ENCODE results near the gene ZNF341.
"Not testable (repeated sequence)": the region's sequence is repeated elsewhere in the genome, so short reads cannot be mapped to it uniquely, and the experiment has no call there.

Gene ZNF341

GRCh38 chr20:33730946-33731692 lies 677 bp upstream of the ZNF341 start:
- no peak for DNase-seq

- DNase-seq, result peak; percentile 90
Observed at GRCh38 chr20:33732166-33732970, 572 bp downstream of the ZNF341 start.

DNA sequence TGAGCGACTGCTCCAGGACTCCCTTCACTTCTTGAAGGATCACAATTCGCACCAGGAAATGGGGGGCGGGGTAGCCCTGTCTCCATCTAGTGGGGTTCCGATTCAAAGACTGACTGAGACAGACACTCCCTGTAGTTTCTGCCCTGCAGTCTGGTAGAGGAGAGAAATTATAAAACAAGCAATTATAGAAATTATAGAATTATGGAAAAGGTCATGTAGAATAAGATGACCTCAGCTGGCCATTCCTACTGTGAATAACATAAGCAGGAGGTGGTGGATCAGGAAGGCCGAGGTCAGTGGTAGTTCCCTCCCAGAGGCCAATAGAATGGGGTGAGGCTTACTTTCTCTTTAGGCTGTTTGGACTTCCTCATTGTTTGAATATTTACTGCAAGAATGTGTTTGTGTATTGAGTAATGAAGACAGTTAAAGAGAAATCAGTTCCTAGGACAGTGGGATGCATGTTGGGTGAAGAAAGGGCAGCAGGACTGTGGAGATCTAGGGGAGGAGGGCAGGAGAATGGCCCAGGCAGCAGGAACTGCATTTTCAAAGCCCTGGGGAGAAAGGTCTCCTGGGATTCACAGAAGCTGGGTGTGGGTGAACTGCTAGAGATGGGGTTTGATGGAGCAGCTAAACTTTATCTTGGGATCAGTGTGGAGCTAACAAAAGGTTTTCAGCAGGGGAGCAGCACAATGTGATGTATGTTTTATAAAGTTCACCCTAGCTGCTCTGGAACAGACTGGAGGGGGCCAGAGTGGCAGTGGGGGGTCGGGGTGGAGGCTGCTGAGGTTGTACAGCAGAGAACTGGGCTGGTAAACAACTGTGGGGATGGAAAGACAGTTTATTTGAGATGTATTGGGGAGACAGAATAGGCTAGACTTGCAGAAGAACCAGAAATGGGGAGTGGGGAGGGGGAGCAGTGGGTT lies 2.1 kb downstream of the ZNF341 start:
- no peak for DNase-seq

DNA sequence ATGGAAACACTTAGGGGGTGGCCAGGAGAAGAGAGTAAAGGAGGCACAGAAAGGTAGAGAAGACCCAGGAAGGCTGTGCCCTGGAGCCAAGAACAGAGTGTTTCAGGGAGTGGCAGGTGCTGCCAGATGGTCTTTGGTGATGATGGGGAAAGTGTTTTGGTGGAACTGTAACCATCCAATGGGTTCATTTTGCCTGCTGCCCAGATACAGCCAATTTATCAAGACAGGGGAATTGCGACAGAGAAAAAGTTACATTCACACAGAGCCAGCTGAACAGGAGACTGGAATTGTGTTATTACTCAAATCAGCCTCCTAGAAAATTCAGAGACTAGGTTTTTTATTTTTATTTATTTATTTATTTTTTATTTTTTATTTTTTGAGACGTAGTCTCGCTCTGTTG lies 5.2 kb downstream of the ZNF341 start:
- no peak for DNase-seq

DNA sequence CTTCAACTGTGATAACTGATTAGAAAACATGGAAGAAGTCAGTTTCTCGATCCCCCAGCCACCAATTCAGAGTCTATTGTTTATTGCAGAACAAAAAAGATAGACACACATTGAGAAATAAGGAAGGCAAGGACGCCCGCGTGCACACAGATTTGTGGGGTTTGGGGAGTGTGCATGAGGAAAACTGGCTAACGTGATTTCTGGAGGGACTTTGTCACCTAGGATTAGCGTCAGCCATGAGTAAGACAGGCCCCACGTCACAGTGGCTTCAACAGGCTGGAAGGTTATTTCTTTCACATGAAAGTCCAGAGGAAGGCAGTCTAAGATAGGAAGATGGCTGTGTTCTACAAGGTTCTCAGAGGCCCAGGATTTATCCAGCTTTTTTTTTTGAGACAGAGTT lies 7.7 kb downstream of the ZNF341 start:
- DNase-seq, result no peak

GRCh38 chr20:33740189-33740588 lies 8.4 kb downstream of the ZNF341 start:
- no peak for DNase-seq

GRCh38 chr20:33744181-33744580 lies 12.4 kb downstream of the ZNF341 start:
- DNase-seq, result no peak

GRCh38 chr20:33744773-33745385 lies 13.1 kb downstream of the ZNF341 start:
- DNase-seq, result no peak

DNA sequence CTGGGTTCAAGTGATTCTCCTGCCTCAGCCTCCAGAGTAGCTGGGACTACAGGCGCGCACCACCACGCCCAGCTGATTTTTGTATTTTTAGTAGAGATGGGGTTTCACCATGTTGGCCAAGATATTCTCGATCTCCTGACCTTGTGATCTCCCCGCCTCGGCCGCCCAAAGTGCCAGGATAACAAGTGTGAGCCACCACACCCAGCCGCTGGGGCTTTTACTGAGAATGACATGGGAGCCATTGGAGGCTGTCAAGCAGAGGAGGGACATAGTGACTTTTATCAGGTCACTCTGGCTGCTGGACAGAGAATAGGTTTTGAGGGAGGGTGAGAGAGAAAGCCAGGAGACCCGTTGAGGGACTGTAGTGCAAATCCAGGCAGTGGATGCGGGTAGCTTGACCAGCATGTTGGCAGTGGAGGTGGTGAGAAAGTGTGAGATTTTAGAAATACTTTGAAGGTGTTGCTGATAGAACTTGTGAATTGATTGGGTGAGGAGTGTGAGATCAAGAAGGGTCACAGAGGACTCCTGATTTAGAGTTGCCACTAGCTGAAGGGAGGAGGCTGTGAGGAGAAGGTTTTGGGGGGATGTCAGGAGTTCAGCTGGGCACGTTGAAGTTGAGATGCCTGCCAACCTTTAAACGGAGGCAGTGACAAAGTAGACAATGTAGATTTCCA lies 14.7 kb downstream of the ZNF341 start:
- DNase-seq, result no peak

- no peak for DNase-seq
Observed at GRCh38 chr20:33751775-33752174, 20.0 kb downstream of the ZNF341 start.

GRCh38 chr20:33753143-33753542 lies 21.3 kb downstream of the ZNF341 start:
- DNase-seq, result no peak

GRCh38 chr20:33753763-33754162 lies 22.0 kb downstream of the ZNF341 start:
- no peak for DNase-seq

DNA sequence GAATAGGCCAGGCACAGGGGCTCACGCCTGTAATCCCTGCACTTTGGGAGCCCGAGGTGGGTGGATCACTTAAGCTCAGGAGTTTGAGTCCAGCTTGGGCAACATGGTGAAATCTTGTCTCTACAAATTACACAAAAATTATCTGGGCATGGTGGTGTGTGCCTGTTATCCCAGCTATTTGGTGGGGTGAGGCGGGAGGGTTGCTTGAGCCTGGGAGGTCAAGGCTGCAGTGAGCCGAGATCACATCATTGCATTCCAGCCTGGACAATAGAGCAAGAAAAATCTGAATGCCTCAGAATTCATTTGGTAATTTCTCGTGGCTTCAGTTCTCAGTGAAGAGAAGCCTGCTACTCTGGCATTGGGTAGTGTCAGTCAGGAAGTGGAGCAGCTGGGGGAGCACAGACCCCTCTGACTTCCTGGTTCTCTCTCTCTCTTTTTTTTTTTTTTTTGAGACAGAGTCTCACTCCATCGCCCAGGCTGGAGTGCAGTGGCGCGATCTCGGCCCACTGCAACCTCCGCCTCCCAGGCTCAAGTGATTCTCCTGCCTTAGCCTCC lies 24.2 kb downstream of the ZNF341 start:
- not testable (repeated sequence) for DNase-seq

DNA sequence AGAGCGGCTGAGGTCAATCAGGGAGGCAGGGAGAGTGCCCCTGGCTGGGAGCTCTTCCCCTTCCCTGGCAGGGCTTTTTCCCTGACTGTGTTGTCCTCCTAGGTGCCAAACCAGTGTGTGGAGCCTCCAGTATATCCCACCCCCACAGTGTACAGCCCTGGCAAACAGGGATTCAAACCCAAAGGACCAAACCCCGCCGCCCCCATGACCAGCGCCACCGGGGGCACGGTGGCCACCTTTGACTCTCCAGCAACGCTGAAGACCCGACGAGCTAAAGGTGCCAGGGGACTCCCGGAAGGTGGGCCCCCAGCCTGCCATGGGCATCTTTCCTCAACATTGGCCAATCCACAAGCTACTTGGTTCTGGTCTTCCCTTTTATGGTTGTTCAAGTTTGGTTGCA lies 25.2 kb downstream of the ZNF341 start:
- DNase-seq, result no peak

DNA sequence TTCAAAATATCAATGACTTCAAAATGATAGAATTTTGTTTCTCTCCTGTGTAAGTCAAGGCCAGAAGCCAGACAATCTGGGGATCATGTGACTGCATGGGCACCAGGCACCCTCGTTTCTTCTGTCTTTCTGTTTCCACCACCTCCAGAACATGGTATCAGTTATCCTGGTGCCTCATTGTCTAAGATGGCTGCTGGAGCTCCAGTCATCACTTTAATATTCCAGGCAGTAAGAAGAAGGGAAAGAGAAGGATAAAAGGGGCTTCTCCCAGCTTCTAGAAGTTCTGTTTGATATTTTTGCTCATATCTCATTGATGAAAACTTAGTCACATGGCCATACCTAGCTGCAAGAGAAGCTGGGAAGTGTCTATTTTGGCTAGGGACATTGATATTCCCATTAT lies 25.7 kb downstream of the ZNF341 start:
- DNase-seq, result no peak

DNA sequence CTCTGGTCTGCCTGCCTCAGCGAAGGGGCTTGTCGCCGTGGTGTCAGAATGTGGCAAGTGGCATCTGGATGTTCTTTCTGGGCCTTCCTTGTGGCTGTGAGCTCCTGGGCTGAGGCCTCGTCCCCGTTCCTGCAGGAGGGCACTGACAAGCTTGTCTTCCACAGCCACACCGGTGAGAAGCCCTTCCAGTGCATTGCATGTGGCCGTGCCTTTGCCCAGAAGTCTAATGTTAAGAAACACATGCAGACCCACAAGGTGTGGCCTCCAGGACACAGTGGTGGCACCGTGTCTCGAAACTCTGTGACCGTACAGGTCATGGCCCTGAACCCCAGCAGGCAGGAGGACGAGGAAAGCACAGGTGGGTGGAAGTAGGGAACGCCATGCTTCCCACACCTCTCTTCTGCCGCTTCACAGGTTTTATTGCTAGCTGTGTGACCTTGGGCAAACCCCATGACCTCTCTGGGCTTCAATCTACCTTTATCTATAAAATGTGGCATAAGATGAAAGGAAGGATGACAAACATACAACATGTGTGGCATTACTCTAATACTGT lies 30.0 kb downstream of the ZNF341 start:
- DNase-seq, result no peak

- DNase-seq, result no peak
Observed at GRCh38 chr20:33765099-33765498, 33.3 kb downstream of the ZNF341 start.

GRCh38 chr20:33765592-33765991 lies 33.8 kb downstream of the ZNF341 start:
- DNase-seq, result no peak

- no peak for DNase-seq
Observed at GRCh38 chr20:33766686-33767085, 34.9 kb downstream of the ZNF341 start.

- DNase-seq, result no peak
Observed at GRCh38 chr20:33767777-33768138, 36.0 kb downstream of the ZNF341 start.

DNA sequence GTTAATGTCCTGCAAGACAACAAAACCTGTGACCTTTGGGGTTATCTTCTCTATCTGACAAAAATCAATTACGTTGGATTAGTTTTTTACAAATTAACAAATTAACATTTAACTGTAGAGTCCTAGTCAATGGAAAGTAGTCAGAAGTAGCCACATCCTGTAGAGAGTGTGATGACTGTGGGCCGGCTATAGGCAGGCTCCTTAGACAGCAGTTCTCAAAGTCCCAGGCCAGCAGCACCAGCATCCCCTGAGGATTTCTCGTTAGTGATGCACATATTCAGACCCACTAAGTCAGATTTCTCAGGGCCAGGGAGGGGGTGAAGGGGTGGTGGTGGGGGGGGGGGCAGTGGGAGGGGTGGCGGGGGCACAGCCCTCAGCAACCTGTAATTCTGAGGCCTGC lies 37.2 kb downstream of the ZNF341 start:
- DNase-seq, result no peak

DNA sequence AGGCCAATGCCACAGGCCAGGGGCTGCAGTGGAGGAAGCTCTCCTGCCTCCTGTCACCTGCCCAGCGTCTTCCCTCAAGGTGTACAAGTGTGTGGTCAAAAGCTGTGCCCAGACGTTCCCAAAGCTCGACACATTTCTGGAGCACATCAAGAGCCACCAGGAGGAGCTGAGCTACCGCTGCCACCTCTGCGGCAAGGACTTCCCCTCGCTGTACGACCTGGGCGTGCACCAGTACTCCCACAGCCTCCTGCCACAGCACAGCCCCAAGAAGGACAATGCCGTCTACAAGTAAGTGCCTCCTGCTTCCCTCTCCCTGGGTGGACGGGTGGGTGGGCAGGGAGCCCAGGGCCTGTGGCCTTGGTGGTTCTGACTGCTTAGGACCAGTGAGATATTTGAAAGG lies 38.2 kb downstream of the ZNF341 start:
- no peak for DNase-seq
